Peyer's patch (tissue), 4 donors: ENCODE measurements around the gene RARA.

ENCODE experiments used
- CTCF ChIP-seq, 6 experiments: fragments of 450-650 bp in 4 of 6; fragments of 200-600 bp in 2 of 6; sonication (generic) in 1 of 6; IDR thresholded peaks; one replicate each; pipeline ENCODE4 v1.5.1; 2017 to 2019; ENCODE audit warnings: antibody characterized with exemption in 6 of 6, mild to moderate bottlenecking in 3 of 6, moderate library complexity in 1 of 6
- POLR2A ChIP-seq, 2 donors: fragments of 450-650 bp; IDR thresholded peaks; one replicate each; pipeline ENCODE4 v1.5.1; 2017; ENCODE audit warnings: antibody characterized with exemption in 2 of 2, mild to moderate bottlenecking in 2 of 2, moderate library complexity in 2 of 2

- peak in 2 of 6 experiments; percentile 26 to 30 for TF ChIP-seq CTCF (IDR thresholded peaks at IDR 0.05)
- no peak for TF ChIP-seq POLR2A (IDR thresholded peaks at IDR 0.05)
Observed at GRCh38 chr17:40318830-40319391, 9.9 kb downstream of the RARA start.
